ENCODE results near the gene VAMP2. TPM values are rescaled to one million over a fixed set of nuclear protein-coding genes. Genes with fewer than 3 reads are reported as not detected.

Gene VAMP2
- total and polyA plus RNA-seq, 9 of the 15 experiments (the other 6 are each of a cell fraction or from before 2014, with no cell fraction given) = 2.3 to 31.8 (median 6.0) TPM

DNA sequence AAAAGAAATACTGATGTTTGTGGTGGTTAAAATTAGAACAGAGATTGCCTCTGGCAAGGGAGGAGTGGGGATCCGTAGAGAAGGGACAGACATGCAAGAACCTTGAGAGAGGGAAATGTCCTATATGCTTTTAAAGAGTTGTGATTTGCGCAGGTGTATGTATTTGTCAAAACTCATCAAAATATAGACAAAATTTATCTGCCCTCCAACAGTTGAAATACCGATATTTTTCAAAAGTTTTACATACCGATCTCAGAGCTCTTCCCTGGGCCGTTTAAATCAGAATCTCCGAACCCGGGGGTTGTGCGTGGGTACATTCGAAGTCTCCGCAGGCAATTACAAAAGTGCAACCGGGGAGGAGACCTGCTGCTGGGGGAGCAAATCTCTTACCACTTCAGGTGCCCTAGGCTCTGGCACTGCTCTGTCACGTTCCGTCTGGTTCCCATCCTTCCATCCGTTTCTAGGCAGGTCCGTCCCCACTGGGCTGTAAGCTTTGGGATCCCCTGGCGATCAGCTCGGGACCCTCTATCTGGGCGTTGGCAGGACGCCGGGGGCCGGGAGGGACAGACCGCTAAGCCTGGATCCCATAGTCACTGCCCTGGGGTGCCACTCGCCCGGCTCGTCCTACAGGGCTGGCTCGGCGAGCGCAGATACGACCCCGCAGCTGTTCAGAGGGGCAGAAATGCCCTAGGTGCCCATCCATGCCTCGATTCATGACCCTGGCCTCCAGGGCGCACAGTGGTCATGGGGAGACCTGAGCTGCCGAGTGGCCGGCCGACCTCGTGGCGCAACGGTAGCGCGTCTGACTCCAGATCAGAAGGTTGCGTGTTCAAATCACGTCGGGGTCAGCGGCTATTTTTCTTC, 23.1 kb upstream of the VAMP2 start (continued):
- TF ChIP-seq KDM5B (IDR thresholded peaks at IDR 0.05; ENCODE audit: insufficient replicate concordance, low read depth, low read length) (peak; percentile 84), HINFP (tag; conservative IDR thresholded peaks at IDR 0.05; ENCODE audit: low read depth) (no peak), KDM2B (CRISPR knock-in tag; IDR thresholded peaks at IDR 0.05) (no peak), ZNF696 (CRISPR knock-in tag; conservative IDR thresholded peaks at IDR 0.05) (no peak), BDP1 (IDR thresholded peaks at IDR 0.05; ENCODE audit: insufficient read depth, insufficient read length) (peak; percentile 60), MTF1 (CRISPR knock-in tag; IDR thresholded peaks at IDR 0.05; ENCODE audit: borderline replicate concordance) (no peak), ZBTB17 (CRISPR knock-in tag; IDR thresholded peaks at IDR 0.05) (no peak), SNAPC5 (CRISPR knock-in tag; IDR thresholded peaks at IDR 0.05) (no peak), ZBTB8A (IDR thresholded peaks at IDR 0.05; ENCODE audit: partially characterized antibody) (peak; percentile 70), STAT5B (CRISPR knock-in tag; IDR thresholded peaks at IDR 0.05) (no peak), NR1H2 (CRISPR knock-in tag; IDR thresholded peaks at IDR 0.05) (peak; percentile 89; the same call in 1 of the 2 replicates), CBX1 (IDR thresholded peaks at IDR 0.05; ENCODE audit: low read depth) (peak; percentile 42; the same call in 1 of the 2 replicates), JUND (IDR thresholded peaks at IDR 0.05; ENCODE audit: borderline replicate concordance, low read depth, low read length) (no peak), JUND (tag; IDR thresholded peaks at IDR 0.05; ENCODE audit: borderline replicate concordance, low read depth, low read length) (no peak), CHCHD3 (CRISPR knock-in tag; IDR thresholded peaks at IDR 0.05) (no peak), PRMT5 (CRISPR knock-in tag; IDR thresholded peaks at IDR 0.05) (no peak), ZNF583 (CRISPR knock-in tag; IDR thresholded peaks at IDR 0.05) (no peak), NBN (IDR thresholded peaks at IDR 0.05; ENCODE audit: low read depth) (no peak), ZBED1 (IDR thresholded peaks at IDR 0.05) (no peak), BCL6 (CRISPR knock-in tag; IDR thresholded peaks at IDR 0.05) (no peak), ZNF76 (CRISPR knock-in tag; IDR thresholded peaks at IDR 0.05; ENCODE audit: borderline replicate concordance) (no peak), NR3C1 (CRISPR knock-in tag; IDR thresholded peaks at IDR 0.05) (no peak), FOS (IDR thresholded peaks at IDR 0.05; ENCODE audit: extremely low read depth, insufficient read length) (no peak), ZNF134 (CRISPR knock-in tag; conservative IDR thresholded peaks at IDR 0.05) (no peak)
- TF ChIP-seq, protein P1, sequence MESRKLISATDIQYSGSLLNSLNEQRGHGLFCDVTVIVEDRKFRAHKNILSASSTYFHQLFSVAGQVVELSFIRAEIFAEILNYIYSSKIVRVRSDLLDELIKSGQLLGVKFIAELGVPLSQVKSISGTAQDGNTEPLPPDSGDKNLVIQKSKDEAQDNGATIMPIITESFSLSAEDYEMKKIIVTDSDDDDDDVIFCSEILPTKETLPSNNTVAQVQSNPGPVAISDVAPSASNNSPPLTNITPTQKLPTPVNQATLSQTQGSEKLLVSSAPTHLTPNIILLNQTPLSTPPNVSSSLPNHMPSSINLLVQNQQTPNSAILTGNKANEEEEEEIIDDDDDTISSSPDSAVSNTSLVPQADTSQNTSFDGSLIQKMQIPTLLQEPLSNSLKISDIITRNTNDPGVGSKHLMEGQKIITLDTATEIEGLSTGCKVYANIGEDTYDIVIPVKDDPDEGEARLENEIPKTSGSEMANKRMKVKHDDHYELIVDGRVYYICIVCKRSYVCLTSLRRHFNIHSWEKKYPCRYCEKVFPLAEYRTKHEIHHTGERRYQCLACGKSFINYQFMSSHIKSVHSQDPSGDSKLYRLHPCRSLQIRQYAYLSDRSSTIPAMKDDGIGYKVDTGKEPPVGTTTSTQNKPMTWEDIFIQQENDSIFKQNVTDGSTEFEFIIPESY (CRISPR knock-in tag; IDR thresholded peaks at IDR 0.05) = no peak
- TF ChIP-seq, protein P2, sequence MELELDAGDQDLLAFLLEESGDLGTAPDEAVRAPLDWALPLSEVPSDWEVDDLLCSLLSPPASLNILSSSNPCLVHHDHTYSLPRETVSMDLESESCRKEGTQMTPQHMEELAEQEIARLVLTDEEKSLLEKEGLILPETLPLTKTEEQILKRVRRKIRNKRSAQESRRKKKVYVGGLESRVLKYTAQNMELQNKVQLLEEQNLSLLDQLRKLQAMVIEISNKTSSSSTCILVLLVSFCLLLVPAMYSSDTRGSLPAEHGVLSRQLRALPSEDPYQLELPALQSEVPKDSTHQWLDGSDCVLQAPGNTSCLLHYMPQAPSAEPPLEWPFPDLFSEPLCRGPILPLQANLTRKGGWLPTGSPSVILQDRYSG (tag; conservative IDR thresholded peaks at IDR 0.05; ENCODE audit: low read depth) = no peak
